T-helper 2 cell (primary cell): ENCODE measurements around the gene C11orf68.

Experiments used
- DNase-seq, 5 experiments: peaks; one replicate each; pipeline versions ENCODE4 v3.0.0 to v3.0.0-alpha.2; 2012 to 2022

Gene C11orf68

DNA sequence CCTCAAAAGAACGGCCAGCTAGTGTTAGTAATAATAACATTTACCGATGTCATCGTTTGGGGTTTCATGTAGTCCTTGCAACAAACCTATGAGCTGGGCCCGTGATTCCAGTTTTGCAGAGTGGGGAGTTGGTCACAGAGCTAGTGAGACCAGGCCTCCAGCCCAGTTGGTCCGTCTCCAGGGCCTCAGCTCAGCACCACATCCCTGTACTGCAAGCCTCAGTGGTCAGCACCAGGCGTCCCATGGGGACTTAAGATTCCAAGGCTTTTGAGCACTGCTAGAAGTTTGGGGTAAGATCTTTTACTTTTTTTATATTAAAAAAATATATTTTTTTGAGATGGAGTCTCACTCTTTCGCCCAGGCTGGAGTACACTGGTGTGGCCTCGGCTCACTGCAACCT lies 25.3 kb upstream of the C11orf68 start:
- no peak for DNase-seq

DNA sequence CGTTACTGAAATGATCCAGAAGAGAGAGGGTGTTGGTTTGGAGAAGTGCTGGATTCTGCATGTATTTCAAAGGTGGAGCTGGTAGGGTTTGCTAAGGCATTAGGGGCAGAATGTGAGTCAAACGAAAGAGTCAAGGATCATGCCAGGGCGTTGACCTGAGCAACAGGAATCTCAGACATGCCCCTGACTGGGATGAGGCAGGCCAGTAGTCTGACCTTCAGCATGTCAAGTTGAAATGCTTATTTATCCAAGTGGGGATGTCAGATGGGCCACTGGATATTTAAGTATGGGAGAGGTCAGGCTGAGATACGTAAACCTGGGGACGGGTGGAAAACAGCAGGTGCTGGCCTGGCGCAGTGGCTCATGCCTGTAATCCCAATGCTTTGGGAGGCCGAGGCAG lies 23.7 kb upstream of the C11orf68 start:
- DNase-seq, result no peak

DNA sequence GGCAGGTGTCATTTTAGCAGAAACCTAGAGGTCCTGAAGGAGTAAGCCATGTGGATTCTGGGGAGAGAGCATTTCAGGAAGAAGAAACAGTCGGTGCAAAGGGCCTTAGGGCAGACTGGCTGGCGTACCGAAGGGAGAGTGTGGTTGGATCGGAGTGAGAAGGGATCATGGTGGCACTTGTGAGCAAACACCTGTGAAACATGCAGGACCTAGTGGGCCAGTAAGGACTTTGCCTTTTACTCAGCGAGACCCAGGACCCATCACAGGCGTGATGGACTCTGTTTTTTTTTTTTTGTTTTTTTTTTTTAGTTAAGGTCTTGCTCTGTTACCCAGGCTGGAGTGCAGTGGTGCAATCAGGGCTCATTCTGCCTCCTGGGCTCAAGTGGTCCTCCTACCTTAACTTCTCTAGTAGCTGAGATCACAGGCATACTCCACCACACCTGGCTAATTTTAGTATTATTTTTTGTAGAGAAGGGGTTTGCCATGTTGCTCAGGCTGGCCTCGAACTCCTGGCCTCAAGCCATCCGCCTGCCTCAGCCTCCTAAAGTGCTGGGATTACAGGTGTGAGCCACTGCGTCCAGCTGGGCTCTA lies 23.0 kb upstream of the C11orf68 start:
- DNase-seq, result no peak

DNA sequence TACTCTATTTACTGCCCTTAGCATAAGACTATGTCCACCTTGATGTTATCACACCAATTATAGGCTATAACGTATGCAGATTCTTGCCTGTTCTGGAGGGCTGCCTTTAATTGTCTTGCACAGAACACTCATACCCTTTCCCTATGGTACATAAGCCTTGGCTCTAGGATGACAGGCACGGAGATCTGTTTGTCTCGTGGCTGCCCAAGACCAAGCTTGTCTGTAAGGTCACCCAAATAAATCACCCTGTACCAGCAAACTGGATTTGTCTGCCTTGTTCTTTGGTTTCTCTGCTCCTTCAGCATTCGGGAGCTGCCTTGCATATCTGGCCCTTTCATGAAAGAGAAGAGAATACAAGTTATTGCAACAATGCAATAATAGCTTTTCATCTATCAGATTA lies 18.9 kb upstream of the C11orf68 start:
- no peak for DNase-seq

DNA sequence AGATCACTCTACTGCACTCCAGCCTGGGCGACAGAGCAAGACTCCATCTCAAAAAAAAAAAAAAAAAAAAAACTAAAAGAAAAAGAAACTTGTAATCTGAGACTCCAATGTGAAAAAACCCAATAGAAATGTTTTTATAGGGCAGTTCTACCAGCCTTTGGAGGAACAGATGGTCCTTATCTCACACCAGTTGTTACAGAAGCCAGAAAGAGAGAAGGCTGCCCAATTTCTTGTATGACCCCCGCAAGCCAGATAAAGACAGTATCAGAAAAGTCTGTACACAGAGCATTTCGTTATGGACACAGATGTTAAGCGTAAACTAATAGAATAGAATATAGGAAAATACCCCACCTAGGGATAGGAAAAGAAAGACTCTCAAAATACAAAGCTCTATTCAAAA lies 15.2 kb upstream of the C11orf68 start:
- DNase-seq, result no peak

DNA sequence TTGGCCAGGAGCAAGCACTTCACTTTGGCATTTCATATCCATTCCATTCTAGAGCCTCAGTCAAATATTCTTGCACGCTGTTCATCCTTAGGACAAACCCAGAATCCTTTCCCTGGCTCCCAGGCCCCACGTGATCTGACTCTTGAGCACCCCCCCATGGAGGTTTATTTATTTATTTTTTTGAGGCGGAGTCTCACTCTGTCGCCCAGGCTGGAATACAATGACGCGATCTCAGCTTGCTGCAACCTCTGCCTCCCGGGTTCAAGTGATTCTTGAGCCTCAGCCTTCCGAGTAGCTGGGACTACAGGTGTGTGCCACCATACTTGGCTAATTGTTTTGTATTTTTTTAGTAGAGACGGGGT lies 13.7 kb upstream of the C11orf68 start:
- no peak for DNase-seq

DNA sequence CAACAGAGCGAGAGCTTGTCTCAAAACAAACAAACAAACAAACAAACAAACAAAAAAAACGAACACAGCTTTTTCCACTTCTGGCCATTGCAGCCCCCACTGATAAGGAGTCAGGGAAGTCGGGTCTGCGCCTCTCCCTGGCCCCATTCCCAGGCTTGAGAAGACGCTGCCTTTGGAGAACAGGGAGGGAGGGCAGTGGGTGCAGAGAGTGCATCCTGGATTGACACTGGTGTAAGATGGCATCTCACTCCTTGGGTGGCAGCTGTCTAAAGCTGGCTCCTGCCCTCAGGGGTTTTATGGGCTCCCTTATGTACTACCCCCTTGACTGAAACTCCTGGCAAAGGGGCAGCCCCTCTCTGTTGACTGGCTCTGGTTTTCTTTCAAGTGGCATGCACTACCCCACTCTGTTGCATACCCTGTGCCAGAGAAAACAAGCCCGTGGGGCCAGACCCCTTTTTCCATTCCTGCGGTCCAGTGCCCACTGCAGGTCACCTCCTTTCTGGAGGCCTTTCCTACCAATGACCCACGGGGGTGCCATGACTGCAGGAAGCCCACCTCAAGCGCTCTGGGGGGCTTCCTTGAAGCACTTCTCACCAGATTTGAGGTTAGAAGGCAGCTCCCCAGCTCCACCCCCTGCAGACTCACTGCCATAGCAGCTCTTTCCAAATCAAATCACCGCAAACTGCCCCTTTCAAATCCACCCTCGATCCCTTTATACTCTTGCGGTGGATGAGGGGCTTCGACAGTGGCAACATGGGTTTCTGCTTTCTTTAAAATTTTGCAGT lies 13.1 kb upstream of the C11orf68 start:
- DNase-seq, result no peak

DNA sequence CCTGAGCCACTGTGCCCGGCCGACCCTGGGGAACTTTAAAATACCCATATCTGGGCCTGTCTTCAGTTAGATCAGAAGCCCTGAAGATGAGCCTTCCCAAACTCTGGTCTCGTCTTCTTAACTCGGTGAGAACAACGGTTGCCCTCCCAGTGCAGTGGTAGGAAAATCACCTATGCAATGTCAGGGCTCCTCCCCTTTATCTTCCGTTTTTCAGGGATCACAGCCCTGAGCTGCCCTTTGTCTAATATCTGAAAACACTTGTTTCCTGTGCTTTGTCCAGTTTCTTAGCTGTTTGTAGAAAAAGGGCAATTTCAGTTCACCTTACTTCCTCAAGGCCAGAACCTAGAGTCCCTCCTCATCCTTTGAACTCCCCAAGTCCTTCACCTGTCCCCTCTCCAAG lies 9.8 kb upstream of the C11orf68 start:
- DNase-seq, result no peak

DNA sequence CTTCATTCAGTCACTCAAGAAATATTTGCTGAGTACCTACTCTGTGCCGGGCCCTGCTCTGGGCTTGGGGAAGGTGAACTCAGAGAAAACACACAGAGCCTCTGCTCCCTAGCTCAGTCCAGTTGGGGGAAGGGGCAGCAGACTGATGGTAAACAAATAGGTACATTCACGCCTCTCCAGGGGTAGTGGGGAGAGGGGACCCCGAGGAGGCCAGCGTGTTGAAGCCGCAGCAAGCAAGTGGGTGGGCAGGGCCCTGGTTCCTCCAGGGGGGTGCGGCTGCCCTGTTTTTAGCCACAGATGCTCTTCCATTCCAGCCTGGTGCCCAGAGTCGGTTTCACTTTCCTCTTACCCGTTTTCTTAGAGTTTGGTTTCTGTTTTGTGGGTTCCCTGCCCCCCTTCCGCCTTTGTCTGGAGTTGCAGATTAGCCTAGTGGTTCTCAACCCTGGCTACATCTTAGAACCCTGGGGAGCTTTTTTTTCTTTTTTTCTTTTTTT lies 9.1 kb upstream of the C11orf68 start:
- DNase-seq, result peak; percentile 22 to 93 (median 61)

DNA sequence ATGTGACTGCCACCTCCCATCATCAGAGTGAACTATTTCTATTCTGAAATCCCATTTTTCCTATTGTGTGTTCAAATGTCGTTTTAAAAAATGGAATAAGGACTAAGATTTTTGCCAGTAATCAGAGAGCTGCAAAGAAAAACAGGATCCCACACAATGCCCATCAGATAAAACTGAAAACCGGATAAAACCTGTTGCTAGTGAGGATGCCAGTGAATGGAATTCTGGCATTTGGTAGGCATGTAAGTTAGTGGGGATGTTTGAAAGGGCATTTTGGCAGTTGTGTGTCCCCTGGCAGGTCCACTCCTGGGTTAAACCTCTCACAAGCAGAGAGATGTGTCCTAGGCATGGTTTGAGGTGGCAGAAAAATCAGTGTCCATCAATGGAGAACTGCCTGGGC lies 6.5 kb upstream of the C11orf68 start:
- DNase-seq, result no peak

DNA sequence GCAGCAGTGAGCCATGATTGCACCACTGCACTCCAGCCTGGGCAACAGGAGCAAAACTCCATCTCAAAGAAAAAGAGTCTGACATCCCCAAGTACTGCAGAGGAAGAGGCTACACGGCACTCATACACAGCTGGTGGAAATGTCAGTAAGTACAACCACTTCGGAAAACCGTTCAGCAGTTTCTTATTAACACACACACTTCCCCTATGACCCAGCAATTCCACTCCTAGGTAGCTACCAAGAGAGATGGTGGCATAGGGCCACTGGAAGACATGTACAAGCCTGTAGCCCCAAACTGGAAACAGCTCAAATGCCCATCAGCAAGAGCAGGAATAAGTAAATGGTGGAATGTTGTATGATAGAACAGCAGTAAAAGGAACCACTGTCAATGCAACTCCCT lies 3.7 kb upstream of the C11orf68 start:
- no peak for DNase-seq

DNA sequence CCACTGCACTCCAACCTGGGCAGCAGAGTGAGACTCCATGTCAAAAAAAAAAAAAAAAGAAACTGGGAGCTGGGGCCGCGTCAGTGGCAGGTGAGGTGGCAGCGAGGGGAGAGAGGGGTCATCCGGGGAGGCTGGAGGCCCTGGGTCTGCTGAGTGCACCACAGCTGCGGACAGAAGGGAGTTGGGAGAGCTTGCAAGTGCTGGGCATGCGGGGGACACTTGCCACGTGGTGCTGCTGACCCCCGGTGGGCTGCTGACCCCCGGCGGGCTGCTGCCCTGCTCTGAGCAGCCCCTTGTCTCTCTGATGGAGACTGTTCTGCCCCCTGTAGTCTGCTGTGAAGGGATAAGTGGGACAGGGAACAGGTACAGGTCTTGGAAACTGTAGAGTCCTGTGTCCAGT lies 3.0 kb upstream of the C11orf68 start:
- no peak for DNase-seq

DNA sequence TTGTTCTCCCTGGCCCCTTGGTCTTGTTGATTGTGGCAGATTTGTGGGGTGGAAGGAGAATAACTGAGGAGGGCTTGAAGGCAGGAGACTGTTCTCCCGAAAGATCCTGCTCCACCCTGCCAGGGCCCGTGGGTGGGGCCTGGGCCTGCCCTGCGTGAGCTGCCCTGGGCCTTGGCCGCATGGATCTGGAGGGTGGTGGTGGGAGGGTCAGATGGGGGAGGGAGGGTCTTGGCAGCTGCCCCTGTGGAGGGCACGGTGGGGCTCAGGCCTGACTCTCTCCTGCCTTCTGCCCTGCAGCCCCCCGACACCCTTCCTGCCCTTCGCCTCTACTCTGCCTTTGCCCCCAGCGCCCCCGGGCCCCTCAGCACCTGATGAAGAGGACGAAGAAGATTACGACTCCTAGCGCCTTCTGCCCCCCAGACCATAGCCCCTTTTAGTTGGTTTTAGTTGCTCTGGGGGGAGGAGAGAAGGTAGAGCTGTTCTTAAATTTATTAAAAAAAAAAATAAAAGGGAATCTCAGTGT lies 2.2 kb upstream of the C11orf68 start:
- no peak for DNase-seq

DNA sequence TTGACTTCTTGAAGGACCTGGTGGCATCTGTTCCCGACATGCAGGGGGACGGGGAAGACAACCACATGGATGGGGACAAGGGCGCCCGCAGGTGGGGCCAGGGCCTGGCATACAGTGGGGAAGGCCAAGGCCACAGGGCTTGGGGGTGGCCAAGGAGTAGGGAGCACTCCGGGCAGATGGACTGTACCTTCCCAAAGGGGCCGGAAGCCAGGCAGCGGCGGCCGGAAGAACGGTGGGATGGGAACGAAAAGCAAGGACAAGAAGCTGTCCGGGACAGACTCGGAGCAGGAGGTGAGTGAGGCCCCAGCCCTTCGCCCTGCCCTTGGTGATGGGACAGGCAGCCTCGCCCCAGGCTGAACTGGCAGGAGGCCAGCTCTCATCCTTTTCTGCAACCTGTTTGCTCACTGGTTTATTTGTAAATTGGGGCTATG lies 1.5 kb upstream of the C11orf68 start:
- DNase-seq, result no peak

DNA sequence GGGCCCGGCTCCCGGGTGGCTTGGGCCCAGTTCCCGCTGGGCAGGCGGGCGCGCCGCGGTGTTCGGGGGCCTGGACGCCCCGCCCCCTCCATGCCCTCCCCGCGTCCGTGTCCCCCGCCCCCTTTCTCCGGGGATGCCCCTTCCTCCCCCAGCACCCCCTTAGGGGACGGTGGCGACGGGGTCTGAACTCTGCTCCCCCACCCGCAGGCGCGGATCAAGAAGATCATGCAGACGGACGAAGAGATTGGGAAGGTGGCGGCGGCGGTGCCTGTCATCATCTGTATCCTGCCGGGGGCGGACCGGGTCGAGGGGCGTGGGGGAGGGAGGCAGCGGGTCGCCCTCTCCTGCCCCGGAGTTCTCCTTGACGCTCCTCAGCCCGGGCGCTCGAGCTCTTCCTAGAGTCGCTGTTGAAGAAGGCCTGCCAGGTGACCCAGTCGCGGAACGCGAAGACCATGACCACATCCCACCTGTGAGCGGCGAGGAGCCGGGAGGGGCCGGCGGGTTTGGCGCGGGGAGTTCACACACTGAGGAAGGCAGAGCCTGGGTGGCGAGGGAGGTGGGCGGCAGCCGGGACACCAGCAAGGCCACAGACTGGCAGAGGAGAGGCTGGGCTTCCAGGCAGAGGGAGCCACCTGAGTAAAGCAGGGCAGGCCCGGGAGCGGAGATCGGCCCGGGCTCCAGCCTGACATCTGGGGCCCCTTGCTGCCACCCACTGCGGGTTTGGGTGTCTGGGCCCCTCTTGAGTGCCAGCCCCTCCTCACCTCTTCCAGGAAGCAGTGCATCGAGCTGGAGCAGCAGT lies 910 bp upstream of the C11orf68 start:
- peak in 4 of 5 experiments; percentile 38 to 65 (median 57) for DNase-seq

DNA sequence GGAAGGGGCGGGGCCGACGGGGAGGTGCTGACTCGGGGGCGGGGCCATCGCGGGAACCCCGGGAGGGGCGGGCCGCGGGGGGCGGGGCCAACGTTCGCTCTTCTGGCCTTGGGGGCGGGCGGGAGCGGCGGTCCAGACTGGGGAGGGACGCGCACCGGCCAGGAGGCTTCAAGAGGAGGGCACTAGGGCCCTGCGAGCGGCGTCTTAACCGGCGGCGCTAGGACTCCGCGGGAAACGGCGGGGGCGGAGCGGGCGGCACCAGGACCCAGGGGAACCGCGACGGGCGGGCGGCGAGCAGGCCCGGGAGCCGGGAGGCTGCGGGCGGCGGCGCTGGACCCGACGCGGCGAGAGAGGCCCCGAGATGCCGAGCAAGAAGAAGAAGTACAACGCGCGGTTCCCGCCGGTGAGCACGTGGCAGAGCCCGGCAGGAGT lies 295 bp upstream of the C11orf68 start, which contains the start of gene DRAP1:
DRAP1 (plus strand) TSS at position 286 of the 432 bp plus-strand sequence; CDS start at position 362, 76 bp downstream.
- peak; percentile 97 to 100 (median 99) for DNase-seq

DNA sequence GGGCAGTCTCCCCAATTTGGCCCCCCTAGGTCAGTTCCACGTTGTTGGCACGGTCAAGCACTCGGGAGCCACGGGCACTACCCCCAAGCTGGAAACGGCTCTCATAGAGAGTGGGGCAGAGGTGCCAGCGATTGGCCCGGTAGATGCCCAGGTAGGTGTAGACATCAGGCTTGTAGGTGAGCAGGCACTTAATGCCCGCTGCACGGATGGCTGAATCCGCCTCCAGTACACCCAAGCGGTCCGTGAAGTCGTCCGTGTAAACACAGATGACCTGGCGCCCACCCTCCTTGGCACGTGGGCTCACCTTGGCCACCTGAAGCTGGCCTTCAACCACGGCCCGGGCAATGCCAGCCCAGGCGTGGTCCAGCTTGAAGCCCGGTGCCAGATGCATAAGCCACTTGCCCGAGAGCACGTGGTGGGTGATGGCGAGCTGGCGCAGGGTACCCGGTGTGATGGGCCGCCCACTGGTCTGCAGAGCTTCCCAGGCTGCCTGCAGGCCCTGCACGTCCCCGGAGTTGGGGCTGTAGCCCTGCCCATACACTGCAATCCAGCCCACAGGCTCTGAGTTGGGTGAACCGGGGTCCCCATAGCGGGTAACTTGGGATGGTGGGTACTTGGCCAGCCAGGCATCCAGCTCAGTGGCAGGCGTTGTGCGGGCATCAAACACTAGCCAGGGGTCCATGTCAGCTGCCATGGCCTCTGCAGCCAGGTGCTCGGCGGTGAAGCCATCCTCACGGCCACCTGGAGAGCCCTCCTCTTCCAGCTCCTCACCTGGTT lies 1.2 kb downstream of the C11orf68 start:
- DNase-seq, result no peak

DNA sequence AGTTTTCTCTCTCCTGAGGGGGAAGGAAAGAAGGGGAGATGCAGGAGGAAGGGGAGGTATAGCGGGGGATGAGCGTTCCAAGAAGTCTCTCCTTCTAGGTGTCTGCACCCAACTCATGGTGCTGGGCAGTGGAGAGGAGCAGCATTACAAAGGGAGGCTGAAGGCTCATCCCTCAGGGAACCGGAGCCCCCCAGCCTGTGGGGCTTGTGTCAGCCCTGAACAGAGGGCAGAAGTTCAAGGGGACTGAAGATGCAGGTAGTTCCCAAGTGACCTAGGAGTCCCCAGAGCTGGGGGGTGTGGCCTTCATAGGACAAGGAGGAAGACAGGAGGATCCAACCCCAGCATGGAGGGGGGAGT lies 1.8 kb downstream of the C11orf68 start:
- DNase-seq, result no peak

DNA sequence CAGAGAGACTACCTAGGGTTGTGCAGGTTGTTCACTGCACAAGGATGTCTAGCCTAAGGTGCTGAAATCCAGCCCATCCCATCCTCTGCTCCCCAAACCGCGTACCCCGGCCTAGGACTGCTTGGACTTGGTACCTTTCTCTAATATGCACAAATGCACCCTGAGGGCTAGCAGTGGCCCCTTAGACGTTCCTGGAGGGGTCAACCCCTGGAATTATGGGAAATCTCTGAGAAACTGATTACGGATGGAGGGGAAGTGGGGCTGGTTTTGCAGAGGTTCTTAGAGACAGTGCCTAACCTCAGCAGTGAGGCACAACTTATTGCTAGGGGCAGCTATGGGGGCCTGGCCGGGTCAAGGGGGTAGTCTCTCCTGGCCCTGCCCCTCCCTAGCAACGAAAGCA lies 2.5 kb downstream of the C11orf68 start:
- DNase-seq, result no peak

DNA sequence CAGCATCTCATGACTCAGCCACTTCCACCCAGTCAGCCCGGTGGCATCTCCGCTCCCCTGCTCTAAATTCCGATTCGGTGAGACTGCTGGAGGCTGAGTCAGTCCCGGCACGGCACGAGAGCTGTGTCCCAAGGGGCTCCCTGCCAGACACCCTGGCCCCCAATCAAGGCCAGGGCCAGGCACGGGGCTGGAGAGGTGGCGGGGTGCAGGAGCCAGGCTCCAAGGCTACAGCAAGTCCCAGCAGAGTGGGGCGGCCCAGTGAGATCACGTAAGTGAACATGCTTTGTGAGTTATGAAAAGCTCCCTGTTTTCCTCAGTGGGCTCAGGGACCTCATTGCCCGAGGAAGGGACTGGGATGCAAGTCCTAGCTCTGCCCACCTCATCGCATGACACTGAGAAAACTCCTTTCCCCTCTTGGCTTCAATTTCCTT lies 3.0 kb downstream of the C11orf68 start:
- no peak for DNase-seq

DNA sequence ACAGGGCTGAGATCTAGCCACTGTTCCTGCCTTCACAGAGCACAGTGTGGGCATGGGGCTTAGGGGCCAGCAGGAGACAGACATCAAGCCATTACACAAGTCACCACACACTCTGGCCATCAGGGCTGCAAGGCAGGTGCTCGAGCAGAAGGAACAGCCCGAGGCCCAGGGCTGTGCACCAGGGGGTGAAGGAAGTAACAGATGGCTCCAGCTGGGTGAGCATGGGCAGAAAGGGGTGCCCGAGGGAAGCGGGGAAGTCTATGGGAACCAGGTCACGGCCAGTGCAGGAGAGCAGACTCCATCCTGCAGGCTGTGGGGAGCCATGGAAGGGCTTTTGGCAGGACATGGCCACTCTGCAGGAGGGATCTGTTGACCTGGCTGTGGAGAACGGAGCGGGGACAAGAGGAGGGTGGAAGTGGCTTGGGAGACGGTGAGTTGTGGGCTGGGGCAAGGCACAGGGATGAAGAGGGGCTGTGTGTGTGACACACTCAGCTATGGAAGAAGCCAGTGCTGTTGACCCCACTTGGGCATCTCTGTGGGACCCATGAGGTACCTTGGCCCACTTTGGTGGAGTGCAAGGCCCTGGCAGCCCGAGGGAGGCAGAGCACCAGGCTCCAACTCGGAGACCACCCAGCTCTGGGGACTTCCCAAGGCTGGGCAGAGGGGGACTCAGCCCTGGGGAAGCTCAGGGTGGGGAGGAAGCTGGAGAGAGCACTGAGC lies 3.6 kb downstream of the C11orf68 start:
- DNase-seq, result no peak

DNA sequence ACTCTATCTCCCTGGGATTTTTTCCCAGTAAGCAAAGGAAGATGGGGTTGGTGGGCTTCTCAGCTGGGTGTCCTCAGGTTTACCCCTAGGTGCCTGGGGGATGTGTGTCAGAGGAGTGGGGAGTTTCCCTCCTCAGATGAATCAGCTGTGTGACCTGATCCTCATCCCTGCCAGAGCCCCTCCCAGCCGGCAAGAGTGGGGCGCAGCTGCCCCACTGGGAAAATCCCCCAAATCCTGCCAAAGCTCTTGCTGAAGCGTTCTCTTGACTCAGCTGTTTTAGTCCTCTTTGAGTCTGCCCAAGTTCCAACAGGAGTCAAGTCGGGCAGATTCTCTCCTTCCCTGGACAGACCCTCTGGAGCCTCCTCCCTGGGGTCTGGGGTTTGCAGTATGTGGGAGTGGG lies 6.0 kb downstream of the C11orf68 start:
- no peak for DNase-seq
